HepG2 (cell line): ENCODE data around the gene ART3. TPM values are rescaled to one million over a fixed set of nuclear protein-coding genes. Genes with fewer than 3 reads are reported as not detected.

Experiments used
- ATAC-seq: fragments of 200-7000 bp; cut with Tn5 transposase; 3 replicates; pipeline ENCODE4 v1.9.1; 2020; ENCODE audit warnings: mild to moderate bottlenecking, moderate library complexity
- BruUV-seq: library from RNA; stranded (reverse); fragments of 400-500 nt; replicated peaks from 2 replicates; lab custom pipeline; 2021; lab: Mats Ljungman, UMichigan
- CTCF ChIA-PET: fragments of 300-600 bp; formaldehyde crosslinking; extraction: SDS; loops from one replicate; lab custom pipeline; 2021; ENCODE audit warnings: low total read pairs, inconsistent platforms, low intra/inter-chr PET ratio; lab: Yijun Ruan, JAX
- POLR2A ChIA-PET: fragments of 350-600 bp; sonication (Branson Sonifier 250); formaldehyde crosslinking; loops from one replicate; lab custom pipeline; 2020; ENCODE audit warnings: antibody characterized with exemption, inconsistent platforms; lab: Yijun Ruan, JAX
- DNase-seq: peaks from one replicate; pipeline ENCODE4 v3.0.0-alpha.2; 2015; ENCODE audit warnings: low spot score
- FAIRE-seq: peaks from 3 replicates; lab custom pipeline; 2011; peaks lifted over from hg19 to GRCh38; lab: Jason Lieb, UNC
- H2AFZ ChIP-seq: one replicate; pipeline ENCODE4 v1.6.1; 2011; ENCODE audit warnings: low read length, inconsistent platforms
- H3K27ac ChIP-seq: fragments of 300-600 bp; 3 replicates; pipeline ENCODE4 v1.8.0; 2011; ENCODE audit warnings: mixed run types, mild to moderate bottlenecking, mixed read lengths, low read length, inconsistent platforms; ENCODE audit not compliant: insufficient read depth; ENCODE audit errors: extremely low read length
- H3K27me3 ChIP-seq, 2 experiments: fragments of 200-600 bp in 1 of 2; 2 replicates in 1 of 2; 3 replicates in 1 of 2; pipeline versions ENCODE4 v1.6.0 to v1.8.0; 2011; ENCODE audit warnings: low read length in 2 of 2, mild to moderate bottlenecking in 2 of 2, moderate library complexity in 2 of 2, inconsistent platforms in 1 of 2; ENCODE audit not compliant: insufficient read depth in 2 of 2, control insufficient read depth in 1 of 2
- H3K36me3 ChIP-seq, 2 experiments: fragments of 200-600 bp in 1 of 2; replicated peaks in 1 of 2; 2 replicates in 1 of 2; 3 replicates in 1 of 2; pipeline versions ENCODE4 v1.5.1 to v1.8.0; 2011; ENCODE audit warnings: low read length in 2 of 2, inconsistent platforms in 1 of 2; ENCODE audit not compliant: insufficient read depth in 2 of 2, control insufficient read depth in 1 of 2
- H3K4me1 ChIP-seq: 2 replicates; pipeline ENCODE4 v1.5.1; 2012; ENCODE audit warnings: low read length, inconsistent platforms; ENCODE audit not compliant: insufficient read depth
- H3K4me2 ChIP-seq: 2 replicates; pipeline ENCODE4 v1.6.0; 2011; ENCODE audit warnings: low read depth, low read length, inconsistent platforms
- H3K4me3 ChIP-seq, 3 experiments: fragments of 200-600 bp in 1 of 3; sonication (generic), shearing (Covaris generic) in 1 of 3; replicated peaks in 1 of 3; 2 replicates each; pipeline ENCODE4 v1.5.1; 2011 to 2016; ENCODE audit warnings: low read length in 3 of 3, inconsistent platforms in 2 of 3, low read depth in 2 of 3, mild to moderate bottlenecking in 2 of 3, control low read depth in 1 of 3, mixed read lengths in 1 of 3; ENCODE audit not compliant: insufficient read depth in 1 of 3
- H3K79me2 ChIP-seq: one replicate; pipeline ENCODE4 v1.6.1; 2011; ENCODE audit warnings: low read length, inconsistent platforms; ENCODE audit not compliant: insufficient read depth
- H3K9ac ChIP-seq: 2 replicates; pipeline ENCODE4 v1.6.0; 2011; ENCODE audit warnings: mild to moderate bottlenecking, low read depth, low read length, inconsistent platforms; ENCODE audit not compliant: insufficient read depth
- H3K9me3 ChIP-seq: 2 replicates; pipeline ENCODE4 v1.5.1; 2012; ENCODE audit warnings: mild to moderate bottlenecking, low read length
- H4K20me1 ChIP-seq: 2 replicates; pipeline ENCODE4 v1.6.0; 2011; ENCODE audit warnings: inconsistent platforms, mild to moderate bottlenecking, low read length, moderate library complexity; ENCODE audit not compliant: insufficient read depth
- AGO1 ChIP-seq: fragments of 200-400 bp; formaldehyde crosslinking; IDR thresholded peaks from 2 replicates; pipeline ENCODE4 v1.6.1; 2017; ENCODE audit warnings: mild to moderate bottlenecking, low read depth, low read length, moderate library complexity; ENCODE audit not compliant: poor library complexity, severe bottlenecking
- ARID3A ChIP-seq: IDR thresholded peaks from 2 replicates; pipeline ENCODE4 v1.6.1; 2012; ENCODE audit warnings: low read depth, low read length, improper control_type of control experiment
- ATF7 ChIP-seq, 2 experiments: fragments of 450-650 bp in 1 of 2; sonication (generic) in 1 of 2; formaldehyde crosslinking in 1 of 2; IDR thresholded peaks; 2 replicates each; pipeline versions ENCODE4 v1.4.0 to v1.6.1; 2016 to 2020; ENCODE audit warnings: antibody characterized with exemption in 1 of 2, mild to moderate bottlenecking in 1 of 2, missing genetic modification reagents in 1 of 2
- CBX5 ChIP-seq: sonication (generic); formaldehyde crosslinking; IDR thresholded peaks from 2 replicates; pipeline ENCODE4 v1.4.0; 2020; ENCODE audit warnings: missing genetic modification reagents, borderline replicate concordance
- CREBL2 ChIP-seq: sonication (generic); formaldehyde crosslinking; IDR thresholded peaks from 2 replicates; pipeline ENCODE4 v1.8.1; 2023; ENCODE audit warnings: missing genetic modification reagents, mild to moderate bottlenecking, borderline replicate concordance
- E2F1 ChIP-seq: sonication (generic); formaldehyde crosslinking; IDR thresholded peaks from 2 replicates; pipeline ENCODE4 v1.5.0; 2020; ENCODE audit warnings: missing genetic modification reagents
- FOXK1 ChIP-seq: sonication (generic); formaldehyde crosslinking; IDR thresholded peaks from 2 replicates; pipeline ENCODE4 v1.4.0; 2020; ENCODE audit warnings: low read depth, missing genetic modification reagents, borderline replicate concordance
- HHEX ChIP-seq: IDR thresholded peaks from 2 replicates; pipeline ENCODE4 v1.6.1; 2016; ENCODE audit warnings: control low read depth
- RBM22 ChIP-seq: fragments of 200-400 bp; formaldehyde crosslinking; optimal IDR thresholded peaks from 2 replicates; pipeline ENCODE3; 2017; ENCODE audit warnings: mild to moderate bottlenecking, low read length, moderate library complexity
- RXRA ChIP-seq: sonication (generic); formaldehyde crosslinking; IDR thresholded peaks from 2 replicates; pipeline ENCODE4 v1.5.1; 2020; ENCODE audit warnings: missing genetic modification reagents
- ZNF253 ChIP-seq: sonication (generic); formaldehyde crosslinking; IDR thresholded peaks from 2 replicates; pipeline ENCODE4 v1.8.0; 2022; ENCODE audit warnings: mild to moderate bottlenecking, missing genetic modification reagents, borderline replicate concordance
- ZNF263 ChIP-seq: sonication (generic); formaldehyde crosslinking; IDR thresholded peaks from 2 replicates; pipeline ENCODE4 v1.4.0; 2020; ENCODE audit warnings: missing genetic modification reagents
- ZNF589 ChIP-seq: sonication (generic); formaldehyde crosslinking; conservative IDR thresholded peaks from 2 replicates; pipeline ENCODE4 v1.8.0; 2022; ENCODE audit warnings: mild to moderate bottlenecking, moderate library complexity, missing genetic modification reagents
- ZNF605 ChIP-seq: sonication (generic); formaldehyde crosslinking; IDR thresholded peaks from 2 replicates; pipeline ENCODE4 v1.8.0; 2022; ENCODE audit warnings: mild to moderate bottlenecking, missing genetic modification reagents
- WGBS: methylation state at CpG from one replicate; pipeline ENCODE4 v1.1.6; 2017; ENCODE audit warnings: low lambda C conversion rate; 5-methylcytosine and 5-hydroxymethylcytosine counted together
- in situ Hi-C: cut with HindIII; loops from 2 replicates; pipeline ENCODE4 v1.10.0; 2017; ENCODE audit warnings: low pct_unique_long_range_greater_than_20kb; ENCODE audit not compliant: extremely low pct_ligation_motif_present
- intact Hi-C: fragments of 100-400 bp; cut with micrococcal nuclease; formaldehyde crosslinking; loops from one replicate; pipeline ENCODE4 v1.10.0; 2022; ENCODE audit not compliant: unreplicated experiment
- polyA plus RNA-seq, 8 experiments: library from polyadenylated mRNA; depleted of rRNA in 3 of 8; stranded (reverse) in 7 of 8; unstranded in 1 of 8; fragments of >200 nt; fragmentation: Illumina TruSeq in 4 of 8; extraction: Trizol in 4 of 8; gene quantifications; 2 replicates each; pipeline versions ENCODE4 v1.2.1 to v1.2.3, GENCODE V29; 2011 to 2016; ENCODE audit warnings: low read depth in 4 of 8, missing spikeins in 1 of 8, mixed read lengths in 1 of 8; ENCODE audit not compliant: insufficient read depth in 1 of 8
- total RNA-seq, 5 experiments: library from RNA; depleted of rRNA; stranded (reverse); fragments of >200 nt; fragmentation: Illumina TruSeq; extraction: Trizol; gene quantifications; 2 replicates each; pipeline ENCODE4 v1.2.3, GENCODE V29; 2016; ENCODE audit warnings: low read depth in 1 of 5
- TF ChIP-seq, protein P1 (sequence below): sonication (generic); formaldehyde crosslinking; IDR thresholded peaks from 2 replicates; pipeline ENCODE4 v1.8.0; 2022; ENCODE audit warnings: mild to moderate bottlenecking, missing genetic modification reagents; ENCODE audit not compliant: insufficient replicate concordance

ART3 gene
- total and polyA plus RNA-seq, 2 of the 13 experiments (the other 11 are each of a cell fraction or from before 2014, with no cell fraction given): not detected

DNA sequence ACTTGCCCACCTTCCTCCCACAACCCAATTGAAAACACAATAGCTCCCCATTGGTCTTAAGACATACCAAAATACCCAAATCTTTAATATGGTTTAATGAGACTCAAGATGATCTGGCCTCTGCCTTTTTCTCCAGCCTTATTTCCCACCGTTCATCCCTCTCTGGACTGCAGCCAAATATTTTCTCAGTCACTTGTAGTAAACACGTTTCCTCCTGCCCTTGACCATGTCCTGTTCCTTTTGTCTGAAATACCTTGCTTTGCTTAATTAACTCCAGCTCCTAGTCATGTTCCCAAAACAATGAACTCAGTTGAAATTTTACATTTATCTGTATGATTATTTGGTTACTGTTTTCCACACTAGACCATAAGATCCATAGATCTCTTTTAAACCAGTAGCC, 82.1 kb downstream of the ART3 start:
- no peak overlapping the region for H3K4me3 ChIP-seq
- H3K9me3 ChIP-seq: no peaks in the 10 kb centered on the region
- no peak overlapping the region for H3K4me2 ChIP-seq
- H3K27me3 ChIP-seq: no peaks in the 10 kb centered on the region
- H3K36me3 ChIP-seq: peaks cover 1 to 8% of the 10 kb centered on the region in 2 experiments; a peak in 2 of 5 replicates
- ATAC-seq (no peak), DNase-seq (no peak), FAIRE-seq (no peak)
- in situ Hi-C loops (no loop called here), intact Hi-C loops (no loop called here)
- BruUV-seq: no TSS peak
- H3K9ac ChIP-seq: no peak overlapping the region
- H2AFZ ChIP-seq: no peak overlapping the region
- H3K4me1 ChIP-seq: no peaks in the 10 kb centered on the region
- ChIA-PET CTCF (no interaction called here), POLR2A (no interaction called here)
- H3K79me2 ChIP-seq: no peaks in the 10 kb centered on the region
- 69% methylated on average over 2 of the region's 2 CpGs for WGBS
- H3K27ac ChIP-seq: no peak overlapping the region
- no peak for TF ChIP-seq HHEX (CRISPR knock-in tag)
- TF ChIP-seq CREBL2 (CRISPR knock-in tag): no peak
- TF ChIP-seq FOXK1 (CRISPR knock-in tag): no peak
- TF ChIP-seq ZNF589 (CRISPR knock-in tag): no peak
- no peak for TF ChIP-seq ZNF253 (CRISPR knock-in tag)
- H4K20me1 ChIP-seq: no peaks in the 10 kb centered on the region

- intact Hi-C loops: no loop called here
- Histone ChIP-seq H3K36me3 (peaks cover 4 to 24% of the 10 kb centered on the region in 2 experiments; a peak in 3 of 5 replicates), H3K4me2 (no peak overlapping the region), H3K9ac (no peak overlapping the region), H3K27me3 (no peaks in the 10 kb centered on the region), H3K4me1 (no peaks in the 10 kb centered on the region), H4K20me1 (no peaks in the 10 kb centered on the region), H2AFZ (no peak overlapping the region), H3K9me3 (no peaks in the 10 kb centered on the region), H3K79me2 (no peaks in the 10 kb centered on the region), H3K4me3 (no peak overlapping the region), H3K27ac (no peak overlapping the region)
- CTCF ChIA-PET: no interaction called here
- in situ Hi-C loops: no loop called here
- WGBS: 66% methylated on average over 2 of the region's 2 CpGs
- no peak for FAIRE-seq
- POLR2A ChIA-PET: no interaction called here
- no peak for DNase-seq
- BruUV-seq: no TSS peak
- no peak for ATAC-seq
- TF ChIP-seq CBX5 (CRISPR knock-in tag): no peak
- no peak for TF ChIP-seq ZNF605 (CRISPR knock-in tag)
- TF ChIP-seq RBM22: no peak
- no peak for TF ChIP-seq AGO1
- no peak for TF ChIP-seq RXRA (CRISPR knock-in tag)
- no peak for TF ChIP-seq E2F1 (CRISPR knock-in tag)
- no peak for TF ChIP-seq ATF7 (IDR thresholded peaks at IDR 0.05)
- no peak for TF ChIP-seq ATF7 (CRISPR knock-in tag; IDR thresholded peaks at IDR 0.05)
- no peak for TF ChIP-seq ZNF263 (CRISPR knock-in tag)
- TF ChIP-seq, protein P1, sequence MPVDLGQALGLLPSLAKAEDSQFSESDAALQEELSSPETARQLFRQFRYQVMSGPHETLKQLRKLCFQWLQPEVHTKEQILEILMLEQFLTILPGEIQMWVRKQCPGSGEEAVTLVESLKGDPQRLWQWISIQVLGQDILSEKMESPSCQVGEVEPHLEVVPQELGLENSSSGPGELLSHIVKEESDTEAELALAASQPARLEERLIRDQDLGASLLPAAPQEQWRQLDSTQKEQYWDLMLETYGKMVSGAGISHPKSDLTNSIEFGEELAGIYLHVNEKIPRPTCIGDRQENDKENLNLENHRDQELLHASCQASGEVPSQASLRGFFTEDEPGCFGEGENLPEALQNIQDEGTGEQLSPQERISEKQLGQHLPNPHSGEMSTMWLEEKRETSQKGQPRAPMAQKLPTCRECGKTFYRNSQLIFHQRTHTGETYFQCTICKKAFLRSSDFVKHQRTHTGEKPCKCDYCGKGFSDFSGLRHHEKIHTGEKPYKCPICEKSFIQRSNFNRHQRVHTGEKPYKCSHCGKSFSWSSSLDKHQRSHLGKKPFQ (CRISPR knock-in tag): no peak
- TF ChIP-seq ARID3A: no peak
Measured at GRCh38 chr4:76160355-76160754, 85.8 kb downstream of the ART3 start.
